Kasumi-1 (cell line): ENCODE results near the gene RNASE8.

Experiments
- DNase-seq, 2 experiments: peaks; one replicate each; lab custom pipeline; 2025; lab: John Stamatoyannopoulos, UW

RNASE8 gene

GRCh38 chr14:21072781-21073339 is 15.2 kb downstream of the RNASE8 start:
- no peak for DNase-seq

GRCh38 chr14:21073921-21074320 is 16.3 kb downstream of the RNASE8 start:
- no peak for DNase-seq

DNA sequence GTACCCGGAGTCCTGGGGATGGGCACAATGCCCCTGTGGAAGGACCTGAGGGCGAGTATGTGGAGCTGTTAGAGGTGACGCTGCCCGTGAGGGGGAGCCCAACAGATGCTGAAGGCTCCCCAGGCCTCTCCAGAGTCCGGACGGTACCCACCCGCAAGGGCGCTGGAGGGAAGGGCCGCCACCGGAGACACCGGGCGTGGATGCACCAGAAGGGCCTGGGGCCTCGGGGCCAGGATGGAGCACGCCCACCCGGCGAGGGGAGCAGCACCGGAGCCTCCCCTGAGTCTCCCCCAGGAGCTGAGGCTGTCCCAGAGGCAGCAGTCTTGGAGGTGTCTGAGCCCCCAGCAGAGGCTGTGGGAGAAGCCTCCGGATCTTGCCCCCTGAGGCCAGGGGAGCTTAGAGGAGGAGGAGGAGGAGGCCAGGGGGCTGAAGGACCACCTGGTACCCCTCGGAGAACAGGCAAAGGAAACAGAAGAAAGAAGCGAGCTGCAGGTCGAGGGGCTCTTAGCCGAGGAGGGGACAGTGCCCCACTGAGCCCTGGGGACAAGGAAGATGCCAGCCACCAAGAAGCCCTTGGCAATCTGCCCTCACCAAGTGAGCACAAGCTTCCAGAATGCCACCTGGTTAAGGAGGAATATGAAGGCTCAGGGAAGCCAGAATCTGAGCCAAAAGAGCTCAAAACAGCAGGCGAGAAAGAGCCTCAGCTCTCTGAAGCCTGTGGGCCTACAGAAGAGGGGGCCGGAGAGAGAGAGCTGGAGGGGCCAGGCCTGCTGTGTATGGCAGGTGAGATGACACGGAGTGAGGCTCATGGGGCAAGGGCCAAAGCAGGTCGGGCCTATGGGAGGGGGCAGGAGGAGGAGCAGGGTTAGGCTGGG is 17.0 kb downstream of the RNASE8 start:
- no peak for DNase-seq

DNA sequence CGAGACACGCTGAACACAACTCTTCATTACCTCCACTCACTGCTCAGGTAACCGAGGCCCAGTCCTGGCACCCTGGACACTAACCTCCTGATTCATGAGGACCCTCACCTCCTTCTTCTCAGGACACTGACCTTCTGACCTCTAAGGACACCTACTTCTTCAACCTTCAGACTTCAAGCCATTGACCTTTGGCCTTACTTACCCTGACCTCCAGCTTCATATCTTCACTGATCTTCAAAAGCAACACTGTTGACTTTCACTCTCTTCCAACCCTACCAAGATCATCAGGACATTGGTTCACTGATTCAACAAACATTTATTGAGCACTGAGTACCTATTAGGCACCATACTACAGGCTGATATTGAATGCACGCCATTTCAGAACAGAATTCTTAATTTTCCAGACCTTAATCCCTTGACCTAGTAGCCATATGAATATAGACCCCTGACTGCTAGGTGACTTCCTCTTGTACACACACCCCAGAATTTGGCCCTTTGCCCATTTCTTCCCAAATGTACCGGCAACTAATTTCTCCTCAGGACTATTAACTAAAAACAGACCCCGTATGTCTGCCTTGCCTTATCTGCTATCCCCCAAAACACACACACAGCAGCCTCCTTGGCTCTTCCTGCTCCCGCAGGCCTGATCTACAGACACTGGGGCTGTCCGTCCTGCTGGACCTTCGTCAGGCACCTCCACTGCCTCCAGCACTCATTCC is 18.3 kb downstream of the RNASE8 start:
- no peak for DNase-seq

DNA sequence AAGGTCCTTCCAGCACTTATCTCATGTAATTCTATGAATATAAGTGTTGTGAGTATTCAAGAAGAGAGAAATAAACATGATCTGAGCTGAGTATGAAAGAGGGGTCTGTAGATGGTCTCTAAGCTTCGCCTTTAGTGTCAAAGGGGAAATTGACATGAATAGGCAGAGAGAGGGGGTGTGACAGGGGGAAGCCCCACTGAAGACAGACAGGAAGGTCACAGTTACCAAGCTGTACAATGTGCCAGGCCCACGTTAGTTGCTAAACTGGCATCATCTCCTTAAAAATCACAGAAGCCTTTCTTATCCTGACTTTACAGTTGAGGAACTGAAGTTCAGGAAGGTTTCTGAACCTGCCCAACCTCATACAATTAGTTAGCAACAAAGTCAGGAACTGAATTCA is 20.1 kb downstream of the RNASE8 start:
- DNase-seq, result no peak

DNA sequence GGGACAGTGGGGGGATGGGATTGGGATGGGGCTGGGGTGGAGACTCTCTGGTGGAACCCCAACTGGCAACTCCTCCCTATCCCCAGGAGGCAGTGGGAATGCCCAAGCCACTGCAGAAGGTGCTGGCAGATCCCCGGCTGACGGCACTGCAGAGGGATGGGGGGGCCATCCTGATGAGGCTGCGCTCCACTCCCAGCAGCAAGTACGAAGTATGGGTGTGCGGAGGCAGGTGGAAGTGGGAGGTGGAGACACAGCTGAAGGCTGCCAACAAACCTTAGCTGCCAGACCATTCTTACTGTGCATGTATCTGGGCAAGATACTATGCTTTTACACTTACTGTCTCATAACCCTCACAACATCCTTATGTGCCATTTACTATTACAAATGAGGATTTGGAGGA is 20.7 kb downstream of the RNASE8 start:
- DNase-seq, result no peak

GRCh38 chr14:21078726-21079125 is 21.1 kb downstream of the RNASE8 start:
- DNase-seq, result no peak

DNA sequence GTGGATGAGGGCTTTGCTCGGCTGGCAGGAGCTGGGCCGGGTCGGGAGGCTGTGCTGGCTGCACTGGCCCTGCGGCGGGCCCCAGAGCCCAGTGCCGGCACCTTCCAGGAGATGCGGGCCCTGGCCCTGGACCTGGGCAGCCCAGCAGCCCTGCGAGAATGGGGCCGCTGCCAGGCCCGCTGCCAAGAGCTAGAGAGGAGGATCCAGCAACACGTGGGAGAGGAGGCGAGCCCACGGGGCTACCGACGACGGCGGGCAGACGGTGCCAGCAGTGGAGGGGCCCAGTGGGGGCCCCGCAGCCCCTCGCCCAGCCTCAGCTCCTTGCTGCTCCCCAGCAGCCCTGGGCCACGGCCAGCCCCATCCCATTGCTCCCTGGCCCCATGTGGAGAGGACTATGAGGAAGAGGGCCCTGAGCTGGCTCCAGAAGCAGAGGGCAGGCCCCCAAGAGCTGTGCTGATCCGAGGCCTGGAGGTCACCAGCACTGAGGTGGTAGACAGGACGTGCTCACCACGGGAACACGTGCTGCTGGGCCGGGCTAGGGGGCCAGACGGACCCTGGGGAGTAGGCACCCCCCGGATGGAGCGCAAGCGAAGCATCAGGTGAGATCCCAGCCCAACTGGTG is 24.0 kb downstream of the RNASE8 start:
- DNase-seq, result no peak

DNA sequence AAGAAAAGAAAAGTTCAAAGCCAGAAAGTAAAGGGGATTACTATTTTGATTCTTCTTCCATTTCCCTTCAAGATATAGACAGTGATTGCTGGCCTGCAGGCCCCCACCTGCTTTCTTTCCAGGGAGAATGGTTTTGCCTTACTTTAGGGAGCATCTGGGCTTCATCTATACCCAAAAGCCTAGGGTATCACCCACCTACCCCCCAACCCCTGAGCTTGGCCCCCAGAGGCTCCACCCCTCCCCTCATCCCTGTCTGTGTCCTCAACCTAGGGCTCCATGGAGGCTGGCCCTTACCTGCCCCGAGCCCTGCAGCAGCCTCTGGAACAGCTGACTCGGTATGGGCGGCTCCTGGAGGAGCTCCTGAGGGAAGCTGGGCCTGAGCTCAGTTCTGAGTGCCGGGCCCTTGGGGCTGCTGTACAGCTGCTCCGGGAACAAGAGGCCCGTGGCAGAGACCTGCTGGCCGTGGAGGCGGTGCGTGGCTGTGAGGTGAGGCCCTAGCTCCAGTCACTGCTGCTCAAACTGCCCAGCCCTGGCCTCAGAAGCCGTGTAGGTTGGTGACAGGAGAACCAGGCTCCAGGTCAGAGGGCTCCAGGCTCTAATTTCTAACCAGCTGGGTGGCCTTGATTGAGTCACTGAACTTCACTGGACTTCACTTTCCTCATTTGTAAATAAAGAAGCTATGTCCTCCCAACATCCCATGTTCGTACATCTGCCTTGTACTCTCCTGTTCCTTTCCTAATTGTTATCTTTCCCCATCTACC is 26.1 kb downstream of the RNASE8 start:
- DNase-seq, result no peak

GRCh38 chr14:21084396-21084795 is 26.8 kb downstream of the RNASE8 start:
- DNase-seq, result no peak

DNA sequence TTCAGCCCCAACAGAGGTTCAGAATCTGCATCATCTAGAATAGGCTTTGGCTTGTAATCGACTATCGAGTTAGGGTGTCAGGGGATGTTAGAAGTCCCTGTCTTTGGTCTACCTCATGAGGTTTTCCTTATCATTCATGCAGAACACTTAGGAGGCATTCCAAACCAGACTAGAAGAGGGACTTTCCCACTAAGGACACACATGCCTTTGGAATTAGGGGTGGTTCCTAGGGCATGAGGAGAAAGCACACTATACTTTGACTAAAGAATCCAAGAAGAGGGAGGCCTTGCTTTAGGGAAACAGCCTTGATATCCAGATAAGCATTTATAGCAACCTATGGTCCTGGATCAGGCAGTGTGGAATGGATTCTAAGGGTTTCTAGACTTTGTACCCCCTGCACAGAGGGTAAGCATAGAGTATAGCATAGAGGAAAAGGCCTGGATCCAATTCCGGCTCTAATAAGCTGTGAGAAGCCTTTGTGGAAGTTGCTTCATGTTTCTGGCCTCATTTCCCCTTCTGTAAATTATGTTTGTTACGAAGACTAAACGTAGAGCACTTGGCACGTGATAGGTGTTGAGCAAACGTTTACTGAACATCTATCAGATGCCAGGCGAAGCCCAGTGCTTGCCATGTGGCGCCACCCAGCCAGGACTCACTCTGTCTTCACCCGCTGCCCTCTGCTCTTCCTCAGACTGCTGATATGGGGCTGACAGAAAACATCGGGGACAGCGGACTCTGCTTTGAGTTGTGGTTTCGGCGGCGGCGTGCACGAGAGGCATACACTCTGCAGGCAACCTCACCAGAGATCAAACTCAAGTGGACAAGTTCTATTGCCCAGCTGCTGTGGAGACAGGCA is 27.6 kb downstream of the RNASE8 start:
- DNase-seq, result no peak

DNA sequence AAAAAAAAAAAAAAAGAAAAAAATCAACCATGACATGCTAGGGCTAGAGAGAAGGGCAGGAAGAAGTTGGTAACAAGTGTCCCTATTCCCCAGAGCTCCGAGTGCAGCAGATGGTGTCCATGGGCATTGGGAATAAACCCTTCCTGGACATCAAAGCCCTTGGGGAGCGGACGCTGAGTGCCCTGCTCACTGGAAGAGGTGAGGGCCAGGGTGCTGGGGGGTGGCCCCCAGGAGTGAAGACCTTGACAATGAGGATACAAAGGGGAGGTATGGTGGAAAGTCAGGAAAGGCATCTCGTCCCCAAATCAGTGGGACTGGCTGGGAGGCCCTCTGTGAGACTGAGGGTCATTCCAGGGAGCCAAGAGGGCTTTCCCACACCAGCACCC is 29.3 kb downstream of the RNASE8 start:
- no peak for DNase-seq

DNA sequence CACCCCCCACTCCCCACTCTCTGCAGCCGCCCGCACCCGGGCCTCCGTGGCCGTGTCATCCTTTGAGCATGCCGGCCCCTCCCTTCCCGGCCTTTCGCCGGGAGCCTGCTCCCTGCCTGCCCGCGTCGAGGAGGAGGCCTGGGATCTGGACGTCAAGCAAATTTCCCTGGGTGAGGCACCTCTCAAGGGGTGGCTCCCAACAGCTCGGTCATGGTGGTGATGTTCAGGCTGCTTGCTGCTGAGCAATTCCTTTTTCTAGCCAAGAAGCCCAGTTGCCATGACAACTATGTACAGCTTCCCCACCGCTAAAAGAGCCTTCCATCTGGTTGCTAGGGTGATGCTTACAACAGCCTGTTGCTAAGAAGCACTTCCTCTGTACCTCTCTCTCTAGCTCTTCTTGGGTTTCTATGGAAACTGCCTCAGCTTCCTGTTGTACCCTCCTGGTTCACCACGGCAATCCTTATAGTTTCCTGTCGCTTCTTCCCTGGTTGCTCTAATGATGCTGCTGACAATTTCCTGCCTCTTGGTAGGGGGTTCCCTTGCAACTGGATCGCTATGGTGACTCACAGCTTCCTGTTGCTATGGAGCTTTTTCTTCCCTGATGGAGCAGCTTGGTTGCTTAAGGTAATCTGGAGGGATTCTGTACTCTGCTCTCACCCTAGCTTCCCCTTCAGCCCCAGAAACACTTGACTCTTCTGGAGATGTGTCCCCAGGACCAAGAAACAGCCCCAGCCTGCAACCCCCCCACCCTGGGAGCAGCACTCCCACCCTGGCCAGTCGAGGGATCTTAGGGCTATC is 29.9 kb downstream of the RNASE8 start:
- peak; percentile 95 for DNase-seq

- no peak for DNase-seq
These were observed 31.1 kb downstream of the RNASE8 start for GRCh38 chr14:21088687-21089086.

DNA sequence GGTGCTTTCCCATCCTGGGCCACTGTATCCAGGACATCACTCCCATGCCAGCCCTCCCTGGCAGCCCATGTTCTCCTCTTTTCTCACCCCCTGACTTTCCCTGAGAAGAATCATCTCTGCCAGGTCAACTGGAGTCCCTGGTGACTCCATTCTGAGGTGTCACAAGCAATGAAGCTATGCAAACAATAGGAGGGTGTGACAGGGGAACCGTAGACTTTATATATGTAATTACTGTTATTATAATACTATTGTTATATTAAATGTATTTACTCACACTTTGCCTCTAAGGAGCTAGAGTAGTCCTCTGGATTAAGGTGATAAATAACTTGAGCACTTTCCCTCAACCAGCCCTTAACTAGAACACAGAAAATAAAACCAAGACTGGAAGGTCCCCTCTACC is 31.6 kb downstream of the RNASE8 start:
- no peak for DNase-seq

DNA sequence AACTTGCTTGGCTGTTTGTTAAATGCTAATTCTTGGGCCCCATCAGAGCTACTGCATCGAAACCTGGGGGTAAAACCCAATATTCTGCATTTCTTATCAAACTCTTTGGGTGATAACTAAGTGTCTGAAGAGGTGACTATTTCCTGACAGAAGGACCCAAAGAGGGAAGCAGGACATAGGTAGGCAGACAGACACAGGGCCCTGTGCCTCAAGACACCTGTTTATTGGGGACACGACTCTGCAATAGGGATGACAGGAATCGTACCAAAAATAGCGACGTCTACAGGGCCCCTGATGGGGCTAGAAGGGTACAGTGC is 32.2 kb downstream of the RNASE8 start:
- DNase-seq, result no peak

DNA sequence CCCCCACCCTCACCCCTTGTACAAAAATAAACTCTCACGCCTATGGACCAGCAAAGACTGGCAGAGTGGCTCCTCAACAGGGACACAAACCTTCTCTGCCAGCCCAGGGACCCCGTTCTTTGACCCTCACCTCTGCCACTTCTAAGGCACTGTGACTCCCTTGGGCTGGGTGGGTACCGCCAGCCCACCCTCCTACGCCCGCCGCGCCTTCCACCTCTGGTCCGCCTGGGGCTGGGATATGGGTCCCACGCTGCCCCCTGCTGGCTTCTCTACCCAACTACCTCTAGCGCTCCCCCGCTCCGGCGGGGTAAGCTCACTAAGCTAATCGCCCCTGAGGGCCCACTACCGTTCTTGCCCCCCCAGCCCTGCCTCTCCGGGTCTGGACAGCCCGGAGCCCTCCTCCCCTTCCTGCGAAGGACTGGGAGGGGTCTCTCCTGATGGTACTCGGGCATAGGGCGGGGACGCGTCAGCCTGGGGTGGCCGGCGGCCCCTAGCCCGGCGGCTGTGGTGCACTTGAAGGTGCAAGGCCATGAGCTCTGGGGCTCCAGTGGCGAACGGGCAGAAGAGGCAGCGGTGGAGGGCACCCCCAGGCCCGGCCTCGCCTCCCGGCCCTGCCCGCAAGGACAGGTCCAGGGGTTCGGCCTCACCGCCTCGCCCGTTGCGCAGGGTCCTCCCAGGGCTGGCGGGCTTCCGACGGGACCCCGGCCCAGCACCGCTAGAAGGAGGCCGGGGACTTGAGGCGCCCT is 32.7 kb downstream of the RNASE8 start:
- peak; percentile 26 to 28 for DNase-seq

- no peak for DNase-seq
These were observed 33.5 kb downstream of the RNASE8 start for GRCh38 chr14:21090940-21091663.

- DNase-seq, result no peak
These were observed 34.2 kb downstream of the RNASE8 start for GRCh38 chr14:21091821-21092272.
